Epithelial cell of esophagus (primary cell): Measurements from ENCODE around the gene MTIF3.

ENCODE experiments used
- DNase-seq: peaks from one replicate; pipeline ENCODE4 v3.0.0; 2010; ENCODE audit warnings: low read depth
- H3K4me3 ChIP-seq: 2 replicates; pipeline ENCODE4 v1.5.1; 2011; ENCODE audit warnings: mild to moderate bottlenecking, low read length, control low read depth
- TF ChIP-seq, protein P1 (sequence below): IDR thresholded peaks from 2 replicates; pipeline ENCODE4 v1.5.1; 2011; ENCODE audit warnings: low read depth, mild to moderate bottlenecking, low read length, control low read depth, inconsistent platforms; ENCODE audit not compliant: insufficient read depth; ENCODE audit errors: missing control alignments

MTIF3 gene, protein sequence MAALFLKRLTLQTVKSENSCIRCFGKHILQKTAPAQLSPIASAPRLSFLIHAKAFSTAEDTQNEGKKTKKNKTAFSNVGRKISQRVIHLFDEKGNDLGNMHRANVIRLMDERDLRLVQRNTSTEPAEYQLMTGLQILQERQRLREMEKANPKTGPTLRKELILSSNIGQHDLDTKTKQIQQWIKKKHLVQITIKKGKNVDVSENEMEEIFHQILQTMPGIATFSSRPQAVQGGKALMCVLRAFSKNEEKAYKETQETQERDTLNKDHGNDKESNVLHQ

DNA sequence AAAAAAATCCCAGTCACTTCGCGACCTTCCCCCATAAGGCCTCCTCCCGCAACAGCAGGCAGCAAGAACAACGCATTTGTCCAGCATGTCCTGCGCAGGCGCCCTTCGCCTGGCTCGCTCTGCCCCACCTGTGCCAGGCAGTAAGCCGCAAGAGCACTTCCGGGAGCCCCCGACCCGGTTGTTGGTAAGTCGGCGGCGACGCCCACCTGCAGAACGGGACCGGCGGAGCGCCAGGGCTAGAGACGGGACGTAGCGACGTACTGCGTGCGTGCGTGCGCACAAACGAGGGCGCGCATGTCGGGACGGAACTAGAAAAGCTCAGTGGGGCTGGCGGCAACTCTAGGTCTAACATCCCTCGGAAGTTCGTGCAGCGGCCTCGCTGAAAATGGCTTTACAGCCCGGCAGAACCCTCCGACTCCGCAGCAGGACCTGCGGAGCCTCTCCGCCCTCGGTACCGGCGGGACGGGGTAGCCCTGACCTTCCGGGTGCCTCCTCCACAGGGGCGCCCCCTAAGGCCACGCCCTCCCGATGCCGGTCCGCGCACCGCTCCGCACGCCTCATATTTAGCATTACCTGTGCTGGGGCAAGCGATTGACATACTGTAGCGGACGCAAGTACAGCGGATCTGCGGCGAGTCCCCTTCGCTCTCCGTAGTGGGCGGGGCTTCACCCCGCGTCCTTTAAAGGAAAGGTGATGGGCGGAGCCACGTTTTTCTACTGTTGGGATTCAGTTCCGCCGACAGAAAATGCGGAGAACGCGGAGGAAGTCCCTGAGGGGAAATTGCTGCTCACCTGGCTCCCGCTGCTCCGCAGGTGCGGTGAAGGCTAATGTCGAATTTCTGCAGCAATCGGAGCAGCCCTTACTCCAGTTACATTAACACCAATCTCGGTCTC, at the start of gene MTIF3:
Gene MTIF3, minus strand, starts transcription at position 629 of the 893 bp plus-strand sequence. CDS start 10,116 bp downstream, outside the sequence.
- TF ChIP-seq, protein P1, sequence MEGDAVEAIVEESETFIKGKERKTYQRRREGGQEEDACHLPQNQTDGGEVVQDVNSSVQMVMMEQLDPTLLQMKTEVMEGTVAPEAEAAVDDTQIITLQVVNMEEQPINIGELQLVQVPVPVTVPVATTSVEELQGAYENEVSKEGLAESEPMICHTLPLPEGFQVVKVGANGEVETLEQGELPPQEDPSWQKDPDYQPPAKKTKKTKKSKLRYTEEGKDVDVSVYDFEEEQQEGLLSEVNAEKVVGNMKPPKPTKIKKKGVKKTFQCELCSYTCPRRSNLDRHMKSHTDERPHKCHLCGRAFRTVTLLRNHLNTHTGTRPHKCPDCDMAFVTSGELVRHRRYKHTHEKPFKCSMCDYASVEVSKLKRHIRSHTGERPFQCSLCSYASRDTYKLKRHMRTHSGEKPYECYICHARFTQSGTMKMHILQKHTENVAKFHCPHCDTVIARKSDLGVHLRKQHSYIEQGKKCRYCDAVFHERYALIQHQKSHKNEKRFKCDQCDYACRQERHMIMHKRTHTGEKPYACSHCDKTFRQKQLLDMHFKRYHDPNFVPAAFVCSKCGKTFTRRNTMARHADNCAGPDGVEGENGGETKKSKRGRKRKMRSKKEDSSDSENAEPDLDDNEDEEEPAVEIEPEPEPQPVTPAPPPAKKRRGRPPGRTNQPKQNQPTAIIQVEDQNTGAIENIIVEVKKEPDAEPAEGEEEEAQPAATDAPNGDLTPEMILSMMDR, result peak; percentile 11
- H3K4me3 ChIP-seq, result peak within 1 kb of the TSS; percentile 76
- DNase-seq, result peak; percentile 97

DNA sequence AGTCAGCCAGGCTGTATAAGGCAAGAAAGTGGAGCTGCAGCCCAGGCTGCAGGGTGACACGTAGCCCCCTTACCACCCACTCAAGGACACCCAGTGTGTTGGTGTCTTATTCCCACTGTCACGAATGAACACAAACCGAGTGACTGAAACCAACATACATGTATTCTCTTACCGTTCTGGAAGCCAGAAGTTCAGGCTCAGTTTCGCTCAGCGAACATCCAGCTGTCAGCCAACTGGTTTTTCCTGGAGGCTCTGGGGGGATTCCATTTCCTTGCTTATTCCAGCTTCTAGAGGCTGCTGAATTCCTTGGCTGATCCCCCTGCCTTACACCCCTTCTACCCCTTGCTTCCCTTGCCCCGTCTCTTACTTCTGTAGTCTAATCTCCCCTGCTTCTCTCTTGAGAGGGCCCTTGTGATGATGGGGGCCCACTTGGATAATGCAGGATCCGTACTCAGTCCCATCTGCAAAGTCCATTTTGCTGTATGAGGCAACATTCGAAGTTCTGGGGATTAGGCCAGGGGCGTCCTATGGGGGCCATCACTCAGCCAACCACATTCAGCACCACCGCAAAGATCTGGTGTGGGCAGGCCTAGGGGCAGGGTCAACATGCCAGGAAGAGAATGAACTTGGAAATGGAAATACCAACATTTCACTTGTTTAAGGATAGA, 47.3 kb upstream of the MTIF3 start:
- DNase-seq, result no peak
- TF ChIP-seq, protein P1, result no peak
- H3K4me3 ChIP-seq, result no peak overlapping the region

DNA sequence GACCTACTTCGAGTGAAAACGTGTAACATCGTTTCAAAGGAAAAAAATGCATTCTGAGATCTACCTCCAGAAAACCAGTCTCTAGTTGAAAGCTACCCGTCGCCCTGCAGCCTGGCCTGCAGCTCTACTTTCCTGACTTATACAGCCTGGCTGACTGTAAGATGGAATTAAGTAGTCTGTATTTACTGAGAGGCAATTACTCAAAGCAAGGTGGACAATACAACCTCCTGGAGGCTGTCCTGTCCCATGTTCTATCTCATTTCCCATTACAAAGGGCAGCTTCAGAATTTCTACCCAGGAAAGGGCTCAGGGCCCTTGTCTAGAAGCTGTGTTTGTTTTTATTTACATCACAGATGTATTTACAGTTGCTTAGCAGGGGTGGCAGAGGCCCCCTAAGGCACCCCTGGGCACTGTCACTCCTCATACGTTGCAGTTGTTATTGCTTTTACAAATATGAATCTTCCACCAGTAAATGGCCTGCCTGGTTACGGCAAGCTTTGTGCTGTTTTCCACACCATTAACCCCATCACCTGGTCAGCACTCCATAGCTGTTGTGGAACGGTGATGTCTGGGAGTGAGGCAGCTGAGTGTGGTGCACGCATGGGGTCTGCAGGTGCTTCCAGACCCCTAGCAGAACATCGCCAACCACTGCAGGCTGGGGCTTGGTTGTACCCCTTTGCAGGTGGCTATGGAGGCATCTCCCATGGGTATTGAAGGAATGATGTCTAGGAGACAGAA, 46.3 kb upstream of the MTIF3 start:
- DNase-seq, result no peak
- H3K4me3 ChIP-seq, result no peak overlapping the region
- TF ChIP-seq, protein P1, result no peak

DNA sequence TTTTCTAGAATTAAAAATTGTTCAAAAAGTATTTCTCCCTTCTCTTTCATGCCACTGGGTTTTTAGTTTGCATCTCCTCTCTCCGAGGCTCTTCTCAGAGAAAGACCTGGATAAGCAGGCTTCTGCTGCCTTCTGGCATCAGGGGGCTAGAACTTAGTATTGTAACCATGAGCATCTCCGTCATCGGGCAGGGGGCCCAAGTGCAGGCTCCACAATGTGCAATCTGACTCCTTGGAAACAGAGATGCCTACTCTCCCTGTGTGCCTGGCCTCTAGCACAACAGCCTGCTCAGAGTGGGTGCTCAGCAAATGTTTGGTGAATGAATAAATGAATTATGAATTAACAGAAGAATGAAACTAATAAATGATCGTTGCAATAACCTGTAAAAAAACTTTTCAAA, 45.6 kb upstream of the MTIF3 start:
- no peak for DNase-seq
- TF ChIP-seq, protein P1, result no peak
- H3K4me3 ChIP-seq, result no peak overlapping the region

DNA sequence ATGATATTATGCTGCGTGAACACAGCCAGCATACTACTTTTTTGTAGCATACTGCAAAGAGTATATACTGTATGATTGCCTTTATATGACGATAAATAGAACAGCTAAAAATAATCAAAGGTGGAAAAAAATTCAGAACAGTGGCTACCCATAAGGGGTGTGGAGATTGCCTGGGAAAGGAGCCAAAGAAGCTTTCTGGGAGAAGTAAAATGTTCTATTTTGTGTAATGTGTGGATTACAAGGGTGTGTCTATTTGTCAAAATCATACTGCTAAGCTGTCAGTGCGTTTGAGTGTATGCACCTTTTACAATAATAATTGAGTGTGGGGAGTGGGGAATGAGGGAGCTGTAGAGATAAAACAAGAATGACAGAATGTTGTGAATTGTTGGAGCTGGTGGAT, 45.2 kb upstream of the MTIF3 start:
- TF ChIP-seq, protein P1, result no peak
- DNase-seq, result no peak
- no peak overlapping the region for H3K4me3 ChIP-seq

DNA sequence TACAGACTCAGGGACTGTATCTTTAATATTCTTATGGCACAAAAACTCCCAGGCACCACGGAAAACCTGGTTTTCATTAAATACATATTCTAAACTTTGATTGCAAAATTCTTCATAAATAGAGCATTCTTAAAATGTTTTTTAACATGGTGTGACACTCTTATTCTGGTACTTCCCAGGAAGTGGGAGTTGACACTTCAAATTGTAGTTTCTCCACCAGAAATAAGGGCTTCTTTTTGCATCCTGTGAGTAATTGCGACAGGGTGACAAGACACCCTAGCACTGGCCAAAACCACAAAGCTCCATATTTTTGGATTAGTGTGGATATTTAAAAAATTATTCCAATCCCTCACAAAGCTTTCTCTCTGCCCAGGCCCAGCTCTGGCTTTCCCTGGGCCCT, 43.6 kb upstream of the MTIF3 start:
- no peak overlapping the region for H3K4me3 ChIP-seq
- TF ChIP-seq, protein P1, result no peak
- DNase-seq, result no peak
